Astrocyte of the cerebellum (primary cell): ENCODE data around the gene SNRPD2.
A peak's percentile ranks its signal among the peaks of the same experiment; 100 is the strongest.
"Not testable (repeated sequence)": the region's sequence is repeated elsewhere in the genome, so short reads cannot be mapped to it uniquely, and the experiment has no call there.

Experiments used
- DNase-seq: peaks from one replicate; pipeline ENCODE4 v3.0.0-alpha.2; 2011; ENCODE audit warnings: low read depth
- H3K4me3 ChIP-seq: 2 replicates; pipeline ENCODE4 v1.5.1; 2011; ENCODE audit warnings: mild to moderate bottlenecking, low read depth, low read length, moderate library complexity
- CTCF ChIP-seq: IDR thresholded peaks from 2 replicates; pipeline ENCODE4 v1.5.1; 2012; ENCODE audit warnings: low read length, low read depth, moderate library complexity, mild to moderate bottlenecking; ENCODE audit errors: missing control alignments
- in situ Hi-C: cut with HindIII; loops from 2 replicates; pipeline ENCODE4 v1.10.0; 2017; ENCODE audit warnings: low sequenced_read_pairs

SNRPD2 gene

GRCh38 chr19:45691516-45692186, at the start of gene SNRPD2:
Gene SNRPD2, minus strand, starts transcription at chr19:45691953. Its CDS starts 65 bp downstream, at chr19:45691888.
- in situ Hi-C loops: no loop called here
- peak; percentile 89 for DNase-seq
- peak within 1 kb of the TSS; percentile 96 for H3K4me3 ChIP-seq
- no peak for TF ChIP-seq CTCF

GRCh38 chr19:45739498-45740439, 48.0 kb upstream of the SNRPD2 start:
- no peak overlapping the region for H3K4me3 ChIP-seq
- no peak for DNase-seq
- in situ Hi-C loops: no loop called here
- no peak for TF ChIP-seq CTCF

- TF ChIP-seq CTCF: no peak
- no peak for DNase-seq
- in situ Hi-C loops: no loop called here
- H3K4me3 ChIP-seq: no peak within 1 kb of the TSS
These were observed 41.5 kb upstream of the SNRPD2 start, which contains the start of gene MEIOSIN for GRCh38 chr19:45733160-45733810. Gene MEIOSIN, plus strand, starts transcription at chr19:45733439. Its CDS starts 1,938 bp downstream, at chr19:45735377.

- DNase-seq: peak; percentile 91
- H3K4me3 ChIP-seq: peak within 1 kb of the TSS; percentile 93
- in situ Hi-C loops: no loop called here
- TF ChIP-seq CTCF: peak; percentile 18
These were observed 38.9 kb upstream of the SNRPD2 start, which contains the start of gene FBXO46 for GRCh38 chr19:45730368-45731288. Gene FBXO46, minus strand, starts transcription at chr19:45730896. Its CDS starts 17,401 bp downstream, at chr19:45713495.

- peak overlapping the region; percentile 93 for H3K4me3 ChIP-seq
- DNase-seq: no peak
- no peak for TF ChIP-seq CTCF
- in situ Hi-C loops: no loop called here
These were observed 38.1 kb upstream of the SNRPD2 start for GRCh38 chr19:45729800-45730290.

- DNase-seq, in situ Hi-C loops, H3K4me3 ChIP-seq: not testable (repeated sequence)
These were observed 36.9 kb upstream of the SNRPD2 start for GRCh38 chr19:45728683-45729082.

GRCh38 chr19:45720065-45720464, 28.3 kb upstream of the SNRPD2 start:
- H3K4me3 ChIP-seq, DNase-seq, in situ Hi-C loops: not testable (repeated sequence)
